ENCODE measurements around the gene KERA. TPM values are rescaled to one million over a fixed set of nuclear protein-coding genes. Genes with fewer than 3 reads are reported as not detected.

KERA gene
- total RNA-seq, 2 experiments from 2014 or later: not detected

DNA sequence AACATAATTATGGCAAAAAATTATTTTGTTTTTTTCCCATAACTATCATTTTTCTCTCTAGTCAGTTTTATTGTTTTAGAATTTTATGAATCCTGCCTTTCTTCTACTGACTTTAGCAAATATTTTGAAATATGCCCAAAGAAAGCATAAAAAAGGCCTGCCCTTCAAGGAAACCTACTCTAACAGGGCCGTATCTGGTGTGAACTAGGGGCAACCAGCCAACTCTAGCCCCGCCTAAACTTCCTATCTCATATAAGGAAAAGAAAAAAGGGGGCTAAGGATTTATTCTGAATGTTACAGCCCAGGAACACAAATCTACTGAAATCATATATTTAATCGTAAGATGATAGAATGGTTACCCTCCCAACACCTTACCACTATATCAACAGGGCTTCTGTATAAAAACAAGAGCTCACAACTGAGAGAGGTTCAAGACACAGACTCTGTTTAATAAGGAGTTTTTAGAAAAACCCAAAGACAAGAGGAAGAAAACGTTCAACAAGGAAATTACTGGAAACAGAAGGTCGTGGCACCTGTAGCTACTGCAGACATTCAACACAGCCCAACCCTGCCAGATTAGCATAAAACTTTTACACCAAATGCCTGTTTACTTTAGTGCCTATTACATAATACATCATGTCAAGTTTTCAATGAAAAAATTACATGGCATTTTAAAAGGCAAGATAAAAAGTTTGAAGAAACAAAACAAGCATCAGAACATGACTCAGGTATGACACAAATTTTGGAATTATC lies 40.1 kb downstream of the KERA start:
- peaks cover 23% of the 10 kb centered on the region for H3K27me3 Mint-ChIP-seq
- no peak for DNase-seq
- H3K4me1 Mint-ChIP-seq: no peaks in the 10 kb centered on the region
- H3K27ac Mint-ChIP-seq: no peak overlapping the region
- no peak for ATAC-seq
- H3K36me3 Mint-ChIP-seq: no peaks in the 10 kb centered on the region
- H3K9me3 Mint-ChIP-seq (ENCODE audit: low read depth): no peaks in the 10 kb centered on the region
- no peak overlapping the region for H3K4me3 Mint-ChIP-seq
- CTCF ChIA-PET: no interaction called here

DNA sequence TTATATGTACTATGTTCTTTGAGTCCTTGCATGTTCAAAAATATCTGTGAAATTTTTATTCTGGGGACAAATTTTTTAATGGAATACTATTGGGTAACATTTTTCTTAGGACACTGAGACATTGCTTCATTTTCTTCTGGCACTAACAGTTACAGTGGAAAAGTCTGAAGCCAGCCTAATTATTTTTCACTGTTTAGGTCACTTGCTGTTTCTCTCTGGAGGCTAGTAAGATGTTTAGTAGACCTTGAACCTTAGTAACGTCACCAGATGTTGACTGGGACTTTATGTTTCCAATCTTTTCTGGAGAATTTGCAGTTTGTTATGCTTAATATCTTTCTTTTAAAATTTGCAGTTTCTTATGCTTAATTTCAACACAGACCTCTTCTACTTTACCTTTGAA lies 40.8 kb downstream of the KERA start:
- no peaks in the 10 kb centered on the region for H3K36me3 Mint-ChIP-seq
- DNase-seq: no peak
- CTCF ChIA-PET: no interaction called here
- no peak overlapping the region for H3K4me3 Mint-ChIP-seq
- no peak for ATAC-seq
- H3K27ac Mint-ChIP-seq: no peak overlapping the region
- peaks cover 23% of the 10 kb centered on the region for H3K27me3 Mint-ChIP-seq
- H3K4me1 Mint-ChIP-seq: no peaks in the 10 kb centered on the region
- H3K9me3 Mint-ChIP-seq (ENCODE audit: low read depth): no peaks in the 10 kb centered on the region

DNA sequence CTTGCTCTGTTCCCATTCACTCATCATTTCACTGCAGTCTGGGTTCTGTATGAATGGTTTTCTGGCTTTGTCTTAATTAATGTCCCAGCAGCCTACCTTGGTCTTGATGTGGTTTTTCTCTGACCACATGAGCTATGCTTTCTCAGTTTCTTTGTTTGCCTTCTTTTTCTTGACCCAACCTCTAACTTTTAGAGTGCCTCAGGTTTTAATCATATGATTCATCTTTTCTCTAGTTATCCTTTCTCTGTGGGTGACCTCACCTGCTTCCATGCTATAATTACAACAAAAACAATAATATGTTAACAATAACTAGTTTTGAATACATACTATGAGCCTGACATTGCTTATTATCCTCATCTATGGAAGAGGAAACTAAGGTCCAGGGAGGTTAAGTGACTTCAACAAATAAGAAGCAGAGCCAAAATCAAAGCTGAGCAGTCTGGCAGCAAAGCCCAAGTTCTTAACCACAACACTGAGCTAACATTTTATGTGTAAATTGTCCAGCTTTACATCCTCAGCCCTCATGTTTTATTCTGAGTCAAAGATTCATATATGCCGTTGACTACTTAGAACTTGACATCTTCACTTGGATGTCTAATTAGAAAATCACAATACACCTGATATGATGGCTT lies 48.4 kb downstream of the KERA start:
- H3K9me3 Mint-ChIP-seq (ENCODE audit: low read depth): no peaks in the 10 kb centered on the region
- no peaks in the 10 kb centered on the region for H3K36me3 Mint-ChIP-seq
- no peak for ATAC-seq
- peaks cover 28% of the 10 kb centered on the region for H3K4me1 Mint-ChIP-seq
- H3K27me3 Mint-ChIP-seq: peaks cover 71% of the 10 kb centered on the region
- no peak overlapping the region for H3K4me3 Mint-ChIP-seq
- CTCF ChIA-PET: no interaction called here
- H3K27ac Mint-ChIP-seq: no peak overlapping the region
- DNase-seq: no peak

DNA sequence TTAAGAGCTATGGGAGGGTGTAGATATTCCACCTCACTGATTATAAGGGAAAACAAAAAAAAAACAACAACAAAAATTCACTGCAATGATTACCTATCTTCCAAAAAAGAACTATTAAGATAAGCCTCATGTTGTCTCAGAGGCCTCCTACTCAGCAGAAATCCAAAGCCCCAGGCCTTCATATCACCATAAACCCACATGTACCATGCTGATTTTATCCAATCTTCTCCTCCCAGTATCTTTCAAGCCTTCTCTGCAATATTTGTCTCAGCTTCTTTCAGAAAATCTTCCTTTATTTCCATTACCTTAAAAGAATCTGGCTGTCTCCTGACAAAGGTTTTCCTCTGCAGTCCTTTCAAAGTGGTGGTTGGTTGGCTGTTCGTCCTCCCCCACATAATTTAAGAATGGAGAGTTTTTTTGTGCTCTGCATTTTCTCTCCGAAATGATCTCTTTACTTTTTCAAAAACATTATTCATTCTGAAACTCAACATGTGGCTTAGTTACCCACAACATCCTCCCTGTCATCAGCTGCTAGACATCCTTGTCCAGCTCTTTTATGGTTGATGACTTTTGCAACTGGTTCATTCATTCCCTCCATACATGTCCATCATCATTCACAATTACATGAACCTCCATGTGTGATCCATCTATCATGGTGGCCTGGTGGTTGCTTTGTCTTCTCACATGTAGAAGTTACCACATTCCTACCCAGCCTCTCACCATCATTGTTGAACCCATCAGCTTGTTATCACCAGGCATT lies 50.1 kb downstream of the KERA start:
- H3K4me3 Mint-ChIP-seq: no peak overlapping the region
- ATAC-seq (peak; percentile 85), DNase-seq (peak; percentile 43)
- peaks cover 60% of the 10 kb centered on the region for H3K27me3 Mint-ChIP-seq
- no peaks in the 10 kb centered on the region for H3K9me3 Mint-ChIP-seq (ENCODE audit: low read depth)
- no peaks in the 10 kb centered on the region for H3K36me3 Mint-ChIP-seq
- CTCF ChIA-PET: no interaction called here
- H3K27ac Mint-ChIP-seq: peak overlapping the region; percentile 56
- H3K4me1 Mint-ChIP-seq: peaks cover 28% of the 10 kb centered on the region

DNA sequence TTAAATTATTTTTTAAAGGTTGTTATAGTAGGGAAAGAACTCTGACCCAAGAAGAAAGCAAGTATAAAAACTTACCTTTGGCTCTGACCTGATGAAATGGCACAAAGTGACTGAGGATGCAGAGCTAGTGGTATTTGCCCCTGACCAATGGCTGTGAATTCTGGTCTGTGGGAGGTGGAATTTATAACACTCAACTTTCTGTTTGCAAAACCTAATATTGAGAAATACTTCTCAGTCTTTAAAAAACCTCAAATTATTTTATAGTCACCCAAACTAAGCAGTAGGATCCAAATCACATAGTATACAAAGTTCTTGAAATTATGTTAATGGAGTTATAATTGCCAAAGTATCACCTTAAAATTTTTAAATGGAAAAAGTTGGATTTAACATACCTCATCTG lies 53.0 kb downstream of the KERA start, which contains the start of gene EPYC:
EPYC (minus strand) TSS at position 101 of the 400 bp plus-strand sequence. CDS start 2,407 bp downstream, outside the sequence.
- Mint-ChIP-seq H3K9me3 (ENCODE audit: low read depth) (no peaks in the 10 kb centered on the region), H3K4me1 (peaks cover 25% of the 10 kb centered on the region), H3K27ac (no peak within 1 kb of the TSS), H3K4me3 (no peak within 1 kb of the TSS), H3K36me3 (no peaks in the 10 kb centered on the region), H3K27me3 (peaks cover 53% of the 10 kb centered on the region)
- DNase-seq: no peak
- CTCF ChIA-PET: no interaction called here
- no peak for ATAC-seq

DNA sequence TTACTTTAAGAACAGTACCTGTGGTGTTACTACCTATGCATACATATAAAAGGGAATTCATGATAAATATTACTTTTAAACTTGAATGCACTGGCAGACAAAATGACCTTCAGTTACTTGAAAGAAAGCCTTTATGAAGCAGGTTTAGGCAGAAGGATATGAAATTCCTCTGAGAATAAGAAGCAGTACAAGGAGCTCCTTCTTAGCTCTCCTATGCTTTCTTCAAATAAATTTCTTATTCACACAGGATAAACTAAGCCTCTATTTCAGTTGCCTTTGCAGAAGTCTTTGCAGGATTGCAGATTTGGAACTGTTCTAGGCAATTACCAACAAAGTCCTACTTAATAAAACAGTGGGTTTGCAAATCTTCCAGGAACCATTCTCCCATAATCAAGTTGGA lies 54.1 kb downstream of the KERA start:
- no peak for ATAC-seq
- Mint-ChIP-seq H3K27ac (no peak overlapping the region), H3K4me3 (no peak overlapping the region), H3K9me3 (ENCODE audit: low read depth) (no peaks in the 10 kb centered on the region), H3K27me3 (peaks cover 45% of the 10 kb centered on the region), H3K36me3 (no peaks in the 10 kb centered on the region), H3K4me1 (peaks cover 17% of the 10 kb centered on the region)
- CTCF ChIA-PET: no interaction called here
- DNase-seq: no peak

DNA sequence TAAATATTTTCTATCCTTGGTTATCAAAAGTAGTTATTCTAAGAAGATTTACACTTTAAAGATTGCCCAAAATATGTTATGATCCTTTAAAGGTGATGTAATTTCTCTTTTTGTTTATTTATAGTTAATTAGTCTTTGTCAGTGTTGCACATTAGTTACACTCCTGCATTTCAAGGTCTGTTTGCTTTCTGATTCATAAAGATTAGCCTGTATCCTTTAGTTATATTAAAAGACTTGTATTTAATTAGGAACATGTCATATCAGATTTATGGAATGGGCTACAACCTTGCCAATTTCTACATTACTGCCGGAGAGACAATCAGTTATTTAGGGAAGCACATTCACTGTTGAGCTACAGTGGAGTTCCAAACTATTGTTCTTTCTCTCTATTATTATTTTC lies 56.5 kb downstream of the KERA start:
- no peaks in the 10 kb centered on the region for H3K36me3 Mint-ChIP-seq
- H3K4me3 Mint-ChIP-seq: no peak overlapping the region
- H3K27me3 Mint-ChIP-seq: peaks cover 24% of the 10 kb centered on the region
- no peaks in the 10 kb centered on the region for H3K4me1 Mint-ChIP-seq
- no peak overlapping the region for H3K27ac Mint-ChIP-seq
- CTCF ChIA-PET: interaction anchor here (0.8 kb wide), 1 partner anchor 325 kb away, joined by 3 read pairs; no protein-coding TSS in a partner anchor
- no peaks in the 10 kb centered on the region for H3K9me3 Mint-ChIP-seq (ENCODE audit: low read depth)
- ATAC-seq (no peak), DNase-seq (no peak)

Other genes starting within 250 kb of the KERA start
- not detected for gene CCER1, start 102.8 kb downstream of the KERA start, total RNA-seq
- not detected for gene EPYC, start 53.1 kb downstream of the KERA start, total RNA-seq
- not detected for gene LUM, start 53.5 kb upstream of the KERA start, total RNA-seq
- not detected for gene DCN, start 124.8 kb upstream of the KERA start, total RNA-seq

All from activated CD8-positive, alpha-beta memory T cell treated with anti-CD3 and anti-CD28 coated beads, Interleukin-2, amount 10 ng/mL, durations not matched to agents 7 days and 5 days (primary cell).